ENCODE results near the gene PVRIG.
A peak's percentile ranks its signal among the peaks of the same experiment; 100 is the strongest.
"Not testable (repeated sequence)": the region's sequence is repeated elsewhere in the genome, so short reads cannot be mapped to it uniquely, and the experiment has no call there.

Gene PVRIG

DNA sequence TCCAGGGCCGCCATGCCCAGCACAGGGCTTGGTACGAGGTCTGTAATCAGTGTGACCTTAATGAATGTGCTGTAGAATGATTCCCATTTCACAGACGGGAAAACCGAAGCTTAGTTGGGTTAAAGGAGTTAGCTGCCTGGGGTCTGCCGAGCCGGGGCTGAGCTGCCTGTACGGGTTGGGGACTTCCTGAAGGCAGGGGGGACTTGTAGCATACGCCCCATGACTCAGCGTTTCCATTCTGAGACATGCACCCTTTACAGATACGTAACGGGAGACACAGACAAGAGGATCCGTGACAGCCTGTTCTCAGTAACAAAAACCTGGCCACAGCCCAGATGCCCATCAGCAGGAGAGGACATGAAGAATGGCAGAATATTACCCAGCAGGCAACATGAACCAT is 23.6 kb downstream of the PVRIG start:
- not testable (repeated sequence) for DNase-seq

DNA sequence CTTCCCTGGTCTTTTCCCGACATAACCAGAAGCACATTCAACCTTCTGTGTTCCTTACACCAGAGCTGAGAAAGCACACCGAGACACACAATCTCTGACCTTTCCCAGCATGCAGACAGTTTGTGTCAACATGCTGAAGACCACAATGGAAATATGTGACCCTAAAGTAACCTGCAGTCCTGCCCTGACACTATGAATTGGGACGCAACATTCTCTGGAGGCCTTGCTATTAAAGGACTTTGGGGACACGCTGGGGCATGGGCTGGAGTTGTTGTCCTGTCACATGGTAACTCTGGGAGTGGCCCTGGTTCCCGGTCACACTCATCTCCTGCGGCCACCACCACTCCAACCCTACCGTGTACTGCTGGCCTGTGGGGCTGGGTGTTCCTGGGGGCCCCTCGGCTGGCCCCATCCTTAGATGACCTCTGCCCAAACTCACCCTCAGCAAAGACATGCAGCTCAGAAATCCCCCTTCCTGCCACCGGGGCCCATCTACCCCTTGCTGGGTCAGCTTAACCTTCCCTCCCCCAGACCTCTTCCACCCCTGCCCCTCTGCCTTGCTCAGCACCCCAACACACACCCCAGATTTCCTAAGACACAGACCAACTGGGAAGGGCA is 25.3 kb downstream of the PVRIG start:
- not testable (repeated sequence) for DNase-seq

DNA sequence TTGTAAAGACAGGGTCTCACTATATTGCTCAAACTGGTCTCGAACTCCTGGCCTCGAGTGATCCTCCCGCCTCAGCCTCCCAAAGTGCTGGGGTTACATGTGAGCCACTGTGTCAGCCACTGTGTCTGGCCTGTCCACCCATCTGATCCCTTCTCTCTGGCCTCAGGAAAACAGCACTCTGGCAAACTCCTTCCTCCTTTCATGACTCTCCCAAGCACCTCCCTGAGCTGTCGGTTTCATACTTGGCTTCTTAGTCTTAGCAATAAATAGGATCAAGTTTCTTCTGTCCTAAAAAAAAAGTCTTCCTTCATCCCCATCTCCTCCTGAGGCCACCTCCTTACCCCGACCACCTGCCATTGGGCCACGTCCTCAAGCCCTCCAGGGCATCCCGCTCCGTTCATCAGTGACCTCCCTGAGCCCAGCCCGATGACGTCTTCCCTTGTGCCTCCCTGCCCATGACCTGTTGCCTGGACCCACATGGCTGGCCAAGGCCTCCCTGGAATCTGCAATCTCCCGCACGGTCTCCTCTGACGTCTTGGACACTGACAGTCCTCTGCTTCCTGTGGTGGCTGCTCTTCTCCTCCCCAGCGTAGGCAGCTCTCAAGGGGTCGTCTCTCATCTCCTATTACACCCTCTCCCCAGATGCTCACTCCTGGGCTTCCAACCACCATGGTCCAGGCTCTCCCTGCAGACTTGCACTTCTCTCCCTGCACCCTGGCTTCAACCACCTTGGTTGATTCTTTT is 26.5 kb downstream of the PVRIG start:
- not testable (repeated sequence) for DNase-seq

DNA sequence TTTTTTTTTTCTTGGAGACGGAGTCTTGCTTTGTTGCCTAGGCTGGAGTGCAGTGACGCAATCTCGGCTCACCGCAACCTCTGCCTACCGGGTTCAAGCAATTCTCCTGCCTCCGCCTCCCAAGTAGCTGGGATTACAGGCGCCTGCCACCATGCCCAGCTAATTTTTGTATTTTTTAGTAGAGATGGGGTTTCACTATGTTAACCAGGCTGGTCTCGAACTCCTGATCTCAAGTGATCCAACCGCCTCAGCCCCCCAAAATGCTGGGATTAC is 27.1 kb downstream of the PVRIG start:
- DNase-seq = not testable (repeated sequence)

DNA sequence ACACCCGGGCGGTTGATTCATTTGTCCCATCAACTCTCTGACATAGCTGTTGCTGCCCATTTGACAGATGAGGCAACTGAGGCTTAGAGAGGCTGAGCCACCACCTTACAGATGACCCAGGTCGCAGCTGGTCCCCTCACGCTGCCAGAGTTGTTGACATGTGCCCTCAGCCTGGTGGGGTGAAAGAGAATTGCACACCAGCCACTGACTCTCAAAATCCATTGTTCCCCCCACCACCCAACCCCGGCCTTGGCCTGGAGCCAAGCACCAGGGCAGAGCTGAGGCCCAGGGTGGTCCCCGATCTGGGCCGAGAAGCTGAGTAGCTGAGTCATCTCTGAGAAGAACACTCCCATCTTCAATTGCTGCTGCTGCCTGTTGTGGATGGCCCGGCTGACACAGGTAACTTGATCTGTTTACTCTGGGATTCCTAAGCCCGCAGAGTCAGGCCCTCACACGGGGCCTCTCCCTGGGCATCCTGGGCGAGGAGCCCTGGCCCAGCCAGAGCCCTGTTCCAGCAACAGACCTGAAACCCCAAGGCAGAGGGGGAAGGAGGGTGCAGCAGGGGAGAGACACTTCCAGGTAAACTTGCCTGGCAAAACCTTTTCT is 27.5 kb downstream of the PVRIG start:
- DNase-seq = peak; percentile 78 to 92 (median 79)

DNA sequence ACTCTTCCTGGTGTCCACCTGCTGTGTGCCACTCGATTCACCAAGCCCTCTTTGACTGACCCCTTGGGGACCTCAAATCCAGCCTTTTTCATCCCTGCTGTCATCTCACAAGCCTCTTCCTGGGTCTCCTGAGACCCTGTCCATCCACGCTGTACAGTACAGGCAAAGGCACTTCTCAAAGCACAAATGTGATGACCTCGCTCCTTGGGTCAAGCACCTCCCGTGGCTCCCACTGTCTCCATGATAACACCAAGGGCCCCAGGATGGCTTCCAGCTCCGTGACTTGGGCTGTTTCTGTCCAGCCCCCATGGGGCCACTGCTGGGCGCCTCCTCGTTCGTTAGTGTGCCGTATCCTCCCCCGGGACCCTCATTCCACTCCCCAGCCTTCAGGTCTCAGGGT is 28.7 kb downstream of the PVRIG start:
- no peak for DNase-seq

DNA sequence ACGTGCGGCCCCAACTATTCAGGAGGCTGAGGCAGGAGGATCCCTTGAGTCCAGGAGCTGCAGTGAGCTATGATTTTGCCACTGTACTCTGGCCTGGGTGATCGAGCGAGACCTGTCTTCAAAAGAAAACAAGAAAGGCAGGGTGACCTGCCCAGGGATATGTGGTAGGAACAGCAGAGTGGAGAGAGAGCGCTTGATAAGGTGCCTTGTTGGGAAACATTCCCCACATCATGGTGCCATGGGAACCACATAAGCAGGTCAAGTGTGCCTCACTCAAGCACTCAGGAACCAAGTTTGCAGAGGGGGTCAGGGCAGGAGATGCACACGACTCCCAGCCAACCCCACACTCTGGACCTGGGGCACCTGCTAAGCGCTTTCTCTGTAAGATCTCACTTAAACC is 37.3 kb downstream of the PVRIG start:
- DNase-seq = no peak

DNA sequence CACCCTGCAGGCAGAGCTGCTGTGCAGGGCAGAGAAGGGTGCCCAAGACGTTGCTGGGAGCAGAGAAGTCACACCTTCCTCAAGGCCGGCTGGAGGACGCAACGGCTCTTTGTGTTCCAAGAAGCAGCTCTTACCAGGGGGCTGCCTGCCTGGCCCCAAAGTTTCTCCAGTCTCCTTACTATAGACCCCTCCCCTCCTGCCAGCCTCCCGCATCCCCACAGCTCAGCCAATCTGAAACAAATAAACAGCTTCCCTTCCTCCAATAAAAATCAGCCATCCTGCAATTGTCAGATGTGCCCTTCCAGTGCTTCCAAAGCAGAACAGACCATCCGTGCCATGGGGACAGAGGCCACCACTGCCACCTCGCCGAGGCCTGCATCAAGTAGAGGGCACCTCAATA is 40.2 kb downstream of the PVRIG start:
- not testable (repeated sequence) for DNase-seq

DNA sequence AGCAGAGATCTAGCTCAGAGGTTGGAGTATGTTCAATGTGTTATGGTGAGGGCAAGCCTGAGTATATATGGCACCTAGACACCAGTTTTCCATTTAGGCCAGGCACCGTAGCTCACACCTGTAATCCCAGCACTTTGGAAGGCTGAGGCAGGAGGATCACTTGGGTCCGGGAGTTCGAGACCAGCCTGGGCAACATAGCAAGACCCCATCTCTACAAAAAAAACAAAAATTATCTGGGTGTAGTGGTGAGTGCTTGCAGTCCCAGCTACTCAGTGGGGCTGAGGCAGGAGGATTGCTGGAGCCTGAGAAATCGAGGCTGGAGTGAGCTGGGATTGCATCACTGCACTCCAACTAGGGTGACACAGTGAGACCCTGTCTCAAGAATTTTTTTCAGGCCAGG is 43.1 kb downstream of the PVRIG start:
- not testable (repeated sequence) for DNase-seq

DNA sequence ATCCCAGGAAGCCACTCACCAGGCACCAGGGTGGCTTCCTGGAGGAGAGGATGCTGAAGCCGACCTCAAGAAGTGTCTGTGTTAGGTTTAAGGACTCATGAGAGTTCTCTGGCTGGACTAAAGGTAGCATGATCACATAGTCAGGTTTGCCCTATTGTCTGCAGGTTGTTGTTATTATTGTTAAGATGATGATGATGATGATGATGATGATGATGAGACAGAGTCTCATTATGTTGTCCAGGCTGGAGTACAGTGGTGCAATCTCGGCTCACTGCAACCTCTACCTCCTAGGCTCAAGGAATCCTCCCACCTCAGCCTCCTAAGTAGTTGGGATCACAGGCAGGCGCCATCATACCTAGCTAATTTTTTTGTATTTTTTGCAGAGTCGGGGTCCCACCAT is 44.5 kb downstream of the PVRIG start:
- not testable (repeated sequence) for DNase-seq

DNA sequence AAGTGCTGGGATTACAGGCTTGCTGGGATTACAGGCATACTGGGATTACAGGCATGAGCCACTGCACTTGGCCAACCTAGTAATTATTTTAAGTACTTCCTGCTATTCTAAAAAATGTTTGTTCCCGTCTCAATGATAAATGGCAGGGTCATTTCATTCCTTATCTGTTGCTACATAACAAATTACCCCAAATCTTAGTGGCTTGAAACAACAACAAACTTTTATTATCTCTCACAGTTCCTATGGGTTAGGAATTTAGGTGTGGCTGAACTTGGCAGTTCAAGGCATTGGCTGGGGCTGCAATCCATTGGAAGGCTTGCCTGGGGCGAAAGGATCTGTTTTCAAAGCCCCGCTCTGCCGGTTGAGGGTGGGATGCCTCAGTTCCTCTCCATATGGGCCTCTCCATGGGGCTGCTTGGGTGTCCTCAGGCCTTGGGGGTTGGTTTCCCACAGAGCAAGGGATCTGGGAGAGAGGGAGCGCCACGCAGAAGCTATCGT is 45.0 kb downstream of the PVRIG start:
- peak in 1 of 3 experiments; percentile 45 for DNase-seq

DNA sequence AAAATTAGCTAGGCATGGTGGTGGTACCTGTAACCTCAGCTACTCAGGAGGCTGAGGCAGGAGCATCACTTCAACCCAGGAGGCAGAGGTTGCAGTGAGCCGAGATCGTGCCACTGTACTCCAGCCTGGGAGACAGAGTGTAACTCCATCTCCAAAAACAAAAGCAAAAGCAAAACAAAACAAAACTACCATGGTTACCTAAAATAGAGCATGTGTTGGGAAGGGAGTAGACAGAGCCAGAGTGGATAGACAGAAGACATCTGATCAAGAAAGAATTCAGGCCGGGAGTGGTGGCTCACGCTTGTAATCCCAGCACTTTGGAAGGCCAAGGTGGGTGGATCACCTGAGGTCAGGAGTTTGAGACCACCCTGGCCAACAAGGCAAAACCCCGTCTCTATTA is 46.1 kb downstream of the PVRIG start:
- DNase-seq = not testable (repeated sequence)

DNA sequence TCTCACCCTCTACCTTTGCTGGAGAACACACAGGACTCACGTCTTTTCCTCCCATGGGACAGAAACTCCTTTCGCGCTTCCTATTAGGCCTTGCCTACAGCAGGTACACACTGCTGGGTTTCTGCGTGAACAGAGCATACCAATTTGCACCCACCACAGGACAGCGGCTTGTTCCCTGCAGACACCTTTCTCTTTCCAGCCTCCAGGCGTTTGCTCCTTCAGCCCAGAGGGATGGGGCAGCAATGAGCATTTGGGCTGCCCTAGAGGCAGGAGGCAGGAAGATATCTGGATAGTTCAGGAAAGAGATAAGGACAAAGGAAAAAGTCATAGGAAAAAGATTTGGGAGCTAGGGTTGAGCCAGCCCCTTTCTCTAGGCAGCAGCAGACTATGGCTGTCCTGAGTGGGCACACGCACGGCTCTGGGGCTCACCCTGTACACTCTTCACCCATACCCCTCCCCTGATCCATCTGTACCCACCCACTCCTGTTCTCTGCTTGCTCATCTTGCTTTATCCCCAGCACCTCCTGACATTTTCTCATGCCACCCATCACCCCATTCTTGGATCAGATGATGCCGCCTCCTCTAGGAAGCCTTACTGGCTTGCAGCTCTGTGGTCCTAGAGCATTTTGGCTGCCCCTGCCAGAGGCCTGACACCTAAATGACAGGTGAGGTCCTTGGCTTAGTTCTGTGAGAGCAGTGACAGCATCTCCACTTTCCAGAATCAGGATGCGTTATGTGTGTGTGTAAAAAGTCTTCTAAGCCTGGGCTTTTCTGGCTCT is 47.0 kb downstream of the PVRIG start:
- DNase-seq = no peak

DNA sequence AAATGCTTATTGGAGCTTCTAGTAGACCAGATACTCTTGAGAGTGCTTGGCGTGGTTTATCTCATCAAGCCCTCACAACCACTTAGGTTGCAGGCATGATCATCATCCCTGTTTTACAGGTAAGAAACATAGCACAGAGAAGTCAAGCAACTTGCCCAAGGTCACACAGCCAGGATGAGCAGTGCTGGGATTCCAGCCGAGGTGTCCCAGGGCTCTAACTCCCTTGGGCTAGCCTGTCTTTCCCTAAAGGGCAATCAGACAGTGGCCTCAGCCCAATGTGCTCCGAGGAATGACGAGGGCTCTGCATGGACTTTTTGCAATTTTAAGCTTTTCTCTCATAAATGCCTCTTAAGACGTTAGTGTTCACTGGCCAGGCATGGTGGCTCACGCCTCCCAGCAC is 47.9 kb downstream of the PVRIG start:
- DNase-seq = no peak

DNA sequence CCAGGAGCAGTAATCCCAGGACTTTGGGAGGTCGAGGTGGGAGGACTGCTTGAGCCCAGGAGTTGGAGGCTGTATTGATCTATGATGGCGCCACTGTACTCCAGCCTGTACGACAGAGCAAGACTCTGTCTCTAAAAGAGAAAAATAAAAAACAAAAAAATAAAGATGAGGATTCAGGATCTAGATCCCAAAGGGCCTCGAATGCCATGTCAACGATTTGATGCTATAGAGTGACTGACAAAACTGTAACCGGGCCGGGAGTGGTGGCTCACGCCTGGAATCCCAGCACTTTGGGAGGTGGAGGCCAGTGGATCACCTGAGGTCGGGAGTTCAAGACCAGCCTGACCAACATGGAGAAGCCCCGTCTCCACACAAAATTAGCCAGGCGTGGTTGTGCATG is 49.1 kb downstream of the PVRIG start:
- DNase-seq = not testable (repeated sequence)

DNA sequence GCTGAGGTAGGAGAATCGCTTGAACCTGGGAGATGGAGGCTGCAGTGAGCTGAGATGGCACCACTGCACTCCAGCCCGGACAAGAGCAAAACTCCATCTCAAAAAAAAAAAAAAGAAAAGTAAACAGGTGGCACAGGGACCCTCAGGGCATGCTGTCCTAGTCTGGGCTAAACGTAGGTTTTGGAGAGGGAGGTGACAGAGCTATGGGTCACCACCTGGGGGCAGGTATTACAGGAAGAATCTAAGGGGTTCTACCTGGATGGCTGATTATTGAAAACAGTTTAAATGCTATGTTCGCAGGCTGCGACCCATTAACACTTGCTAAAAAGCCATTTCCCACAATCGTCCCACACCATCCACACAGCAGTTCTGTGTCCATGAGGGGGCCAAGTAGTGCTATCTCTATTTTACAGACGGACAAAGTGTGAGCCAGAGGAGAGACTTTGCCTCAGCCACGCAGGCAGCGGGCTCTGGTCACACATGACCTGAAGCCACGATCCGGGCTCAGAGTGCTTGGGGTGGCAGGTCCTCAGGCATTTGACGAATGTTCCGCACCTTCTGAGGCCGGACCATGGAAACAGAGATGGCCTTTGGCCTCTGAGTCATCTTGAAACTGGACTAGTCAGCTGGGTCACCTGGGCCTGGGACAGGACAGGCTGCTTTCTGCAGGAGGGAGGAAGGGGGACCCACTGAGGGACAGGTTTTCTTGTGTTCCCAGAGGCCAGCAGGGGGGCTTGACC is 49.7 kb downstream of the PVRIG start:
- peak in 1 of 3 experiments; percentile 38 for DNase-seq

DNA sequence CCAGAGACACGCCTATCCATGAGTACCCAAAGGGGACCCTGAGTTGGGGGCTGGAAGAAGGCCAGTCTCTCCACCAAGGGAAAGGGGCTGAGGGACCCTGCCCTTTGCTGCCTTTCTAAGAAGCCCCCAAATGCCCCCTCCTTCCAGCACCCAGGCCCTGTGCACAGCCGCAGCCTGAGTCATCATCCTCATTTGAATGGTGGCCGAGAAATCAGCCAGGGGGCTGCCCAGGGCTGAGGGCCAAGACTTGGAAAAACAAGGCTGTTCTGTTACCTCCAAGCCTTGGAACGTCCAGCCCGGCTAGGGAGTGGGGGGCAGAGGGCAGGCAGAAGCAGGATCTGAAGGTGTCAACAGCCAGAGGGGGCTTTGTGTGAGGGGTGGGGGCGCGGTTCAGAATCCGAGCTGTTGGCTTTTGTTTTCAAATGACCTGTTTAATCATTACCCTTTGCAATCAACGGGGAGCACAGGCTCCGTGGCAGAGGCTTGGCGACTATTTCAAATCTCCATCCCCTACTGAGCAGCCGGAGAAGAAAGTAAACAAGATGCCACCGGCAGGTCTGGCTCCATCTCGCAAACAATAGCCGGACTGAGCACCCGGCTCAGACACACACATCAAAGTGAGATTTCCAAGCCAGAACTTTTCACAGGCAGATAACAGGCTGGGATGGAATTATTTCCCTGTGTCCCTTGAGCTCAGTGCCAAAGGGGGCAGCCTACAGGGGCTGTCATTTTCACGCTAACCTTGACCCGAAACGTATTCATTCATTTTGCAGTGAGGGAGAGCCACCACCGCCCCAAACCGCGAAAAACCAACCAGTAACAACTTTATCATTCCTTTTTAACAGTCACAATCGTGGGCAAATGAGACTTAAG is 50.5 kb downstream of the PVRIG start:
- peak in 2 of 3 experiments; percentile 34 to 65 for DNase-seq
